HCT116 (cell line): ENCODE data around the gene CFAP54.

Experiments
- EZH2 ChIP-seq: fragments of 200-600 bp; sonication (generic); IDR thresholded peaks from 2 replicates; pipeline ENCODE4 v1.6.1; 2017; ENCODE audit warnings: antibody characterized with exemption, mixed run types
- YY1 ChIP-seq: IDR thresholded peaks from 2 replicates; pipeline ENCODE4 v1.6.1; 2011; ENCODE audit warnings: low read length, low read depth, moderate library complexity, mild to moderate bottlenecking; ENCODE audit not compliant: insufficient replicate concordance; ENCODE audit errors: extremely low read depth
- TF ChIP-seq, protein P1 (sequence below), 3 experiments: fragments of 200-600 bp in 1 of 3; sonication (generic) in 1 of 3; IDR thresholded peaks in 2 of 3; conservative IDR thresholded peaks in 1 of 3; 2 replicates each; pipeline ENCODE4 v1.5.1; 2012 to 2017; ENCODE audit warnings: low read depth in 2 of 3, low read length in 2 of 3, antibody characterized with exemption in 1 of 3, borderline replicate concordance in 1 of 3, control low read depth in 1 of 3, mild to moderate bottlenecking in 1 of 3, mixed read lengths in 1 of 3, mixed run types in 1 of 3, moderate library complexity in 1 of 3; ENCODE audit not compliant: insufficient read depth in 1 of 3

DNA sequence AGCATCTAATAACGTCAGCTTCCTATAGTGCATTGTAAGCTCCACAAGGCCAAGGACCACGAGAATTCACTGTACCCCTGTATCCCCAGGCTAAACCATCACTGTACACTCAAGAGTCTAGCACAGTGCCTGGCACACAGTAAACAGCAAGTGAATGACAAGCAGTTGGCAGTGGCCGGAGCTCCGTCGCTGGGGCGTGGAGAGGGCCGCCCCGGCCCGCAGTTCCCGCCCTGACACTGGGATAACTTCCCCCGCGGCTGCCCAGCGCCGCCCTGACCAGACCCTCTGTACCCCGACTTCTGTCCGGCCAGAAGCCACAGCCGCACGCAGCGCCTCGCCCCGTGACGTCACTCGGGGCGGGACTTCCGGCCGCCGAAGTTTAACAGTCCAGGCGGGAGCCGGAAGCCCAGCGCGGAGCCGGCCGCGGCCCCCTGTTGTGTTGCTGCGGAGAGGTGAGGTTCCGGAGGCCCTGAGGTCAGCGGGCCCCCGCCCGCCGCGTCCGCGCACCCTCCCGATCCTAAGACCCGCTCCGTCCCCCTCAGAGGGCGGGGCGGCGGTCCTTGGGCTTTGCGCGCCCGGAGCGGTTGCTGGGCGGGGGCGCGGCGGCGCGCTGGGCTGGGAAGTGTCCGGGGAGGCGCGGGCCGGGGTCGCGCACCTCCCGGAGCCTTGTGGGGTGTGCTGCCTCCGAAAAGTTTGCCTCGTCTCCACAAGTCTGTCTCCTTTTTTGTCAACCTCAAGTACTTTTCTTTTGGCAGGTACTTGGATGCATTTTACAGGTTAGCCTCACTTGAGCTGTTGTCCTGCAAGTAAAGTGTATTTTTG lies 417.7 kb downstream of the CFAP54 start, which contains the start of gene NEDD1:
- TF ChIP-seq YY1 (no peak), EZH2 (no peak)
- TF ChIP-seq, protein P1, sequence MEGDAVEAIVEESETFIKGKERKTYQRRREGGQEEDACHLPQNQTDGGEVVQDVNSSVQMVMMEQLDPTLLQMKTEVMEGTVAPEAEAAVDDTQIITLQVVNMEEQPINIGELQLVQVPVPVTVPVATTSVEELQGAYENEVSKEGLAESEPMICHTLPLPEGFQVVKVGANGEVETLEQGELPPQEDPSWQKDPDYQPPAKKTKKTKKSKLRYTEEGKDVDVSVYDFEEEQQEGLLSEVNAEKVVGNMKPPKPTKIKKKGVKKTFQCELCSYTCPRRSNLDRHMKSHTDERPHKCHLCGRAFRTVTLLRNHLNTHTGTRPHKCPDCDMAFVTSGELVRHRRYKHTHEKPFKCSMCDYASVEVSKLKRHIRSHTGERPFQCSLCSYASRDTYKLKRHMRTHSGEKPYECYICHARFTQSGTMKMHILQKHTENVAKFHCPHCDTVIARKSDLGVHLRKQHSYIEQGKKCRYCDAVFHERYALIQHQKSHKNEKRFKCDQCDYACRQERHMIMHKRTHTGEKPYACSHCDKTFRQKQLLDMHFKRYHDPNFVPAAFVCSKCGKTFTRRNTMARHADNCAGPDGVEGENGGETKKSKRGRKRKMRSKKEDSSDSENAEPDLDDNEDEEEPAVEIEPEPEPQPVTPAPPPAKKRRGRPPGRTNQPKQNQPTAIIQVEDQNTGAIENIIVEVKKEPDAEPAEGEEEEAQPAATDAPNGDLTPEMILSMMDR (IDR thresholded peaks at IDR 0.05 in 2 of 3, conservative IDR thresholded peaks at IDR 0.05 in 1 of 3; ENCODE audit: borderline replicate concordance in 1 of 3, insufficient read depth in 1 of 3, low read depth in 2 of 3, low read length in 2 of 3), result no peak
